H9 (cell line): ENCODE data around the gene CDYL2. TPM values are rescaled to one million over a fixed set of nuclear protein-coding genes. Genes with fewer than 3 reads are reported as not detected.

Experiments
- DNase-seq: peaks from one replicate; pipeline ENCODE4 v3.0.0-alpha.2; 2017
- H2AFZ ChIP-seq: one replicate; pipeline ENCODE4 v1.6.1; 2013; ENCODE audit warnings: mild to moderate bottlenecking, low read length, control low read depth, moderate library complexity
- H2AK5ac ChIP-seq: 2 replicates; pipeline ENCODE4 v1.6.1; 2013; ENCODE audit warnings: low read length, control low read depth, mixed read lengths; ENCODE audit not compliant: insufficient read length
- H2BK120ac ChIP-seq: one replicate; pipeline ENCODE4 v1.6.1; 2013; ENCODE audit warnings: low read depth, mild to moderate bottlenecking, low read length, control low read depth, inconsistent platforms; ENCODE audit not compliant: poor library complexity, severe bottlenecking
- H2BK12ac ChIP-seq: 2 replicates; pipeline ENCODE4 v1.6.1; 2013; ENCODE audit warnings: low read length, control low read depth, mixed read lengths, low read depth; ENCODE audit not compliant: insufficient read length
- H2BK15ac ChIP-seq: 2 replicates; pipeline ENCODE4 v1.6.1; 2013; ENCODE audit warnings: low read depth, low read length, control low read depth
- H2BK20ac ChIP-seq: one replicate; pipeline ENCODE4 v1.6.1; 2013; ENCODE audit warnings: low read depth, mild to moderate bottlenecking, low read length, control low read depth, inconsistent platforms; ENCODE audit not compliant: poor library complexity, severe bottlenecking
- H2BK5ac ChIP-seq: 2 replicates; pipeline ENCODE4 v1.6.1; 2013; ENCODE audit warnings: low read length, control low read depth, mixed read lengths; ENCODE audit not compliant: insufficient read length
- H3K14ac ChIP-seq: 2 replicates; pipeline ENCODE4 v1.6.1; 2013; ENCODE audit warnings: low read length, control low read depth; ENCODE audit not compliant: insufficient read depth
- H3K18ac ChIP-seq: 2 replicates; pipeline ENCODE4 v1.6.1; 2013; ENCODE audit warnings: low read depth, mild to moderate bottlenecking, mixed read lengths, low read length, control low read depth; ENCODE audit not compliant: insufficient read length
- H3K23ac ChIP-seq: 2 replicates; pipeline ENCODE4 v1.6.1; 2013; ENCODE audit warnings: low read length, control low read depth, mixed read lengths, low read depth; ENCODE audit not compliant: insufficient read length
- H3K23me2 ChIP-seq: 2 replicates; pipeline ENCODE4 v1.6.1; 2013; ENCODE audit warnings: low read depth, mild to moderate bottlenecking, mixed read lengths, low read length, control low read depth; ENCODE audit not compliant: insufficient read length, poor library complexity, severe bottlenecking
- H3K27ac ChIP-seq: 2 replicates; pipeline ENCODE4 v1.5.1; 2013; ENCODE audit warnings: low read length, control low read depth, mixed read lengths, low read depth; ENCODE audit not compliant: insufficient read length
- H3K27me3 ChIP-seq: 2 replicates; pipeline ENCODE4 v1.6.1; 2013; ENCODE audit warnings: low read length, control low read depth, inconsistent platforms; ENCODE audit not compliant: insufficient read depth
- H3K4ac ChIP-seq: 2 replicates; pipeline ENCODE4 v1.6.1; 2013; ENCODE audit warnings: low read depth, mild to moderate bottlenecking, control low read depth, inconsistent platforms, low read length, moderate library complexity
- H3K4me1 ChIP-seq: 2 replicates; pipeline ENCODE4 v1.6.1; 2013; ENCODE audit warnings: low read length, control low read depth, inconsistent platforms; ENCODE audit not compliant: insufficient read depth
- H3K4me2 ChIP-seq: 2 replicates; pipeline ENCODE4 v1.6.1; 2013; ENCODE audit warnings: low read length, control low read depth, mixed read lengths; ENCODE audit not compliant: insufficient read length, insufficient read depth
- H3K56ac ChIP-seq: 2 replicates; pipeline ENCODE4 v1.6.1; 2013; ENCODE audit warnings: low read depth, mild to moderate bottlenecking, mixed read lengths, low read length, control low read depth; ENCODE audit not compliant: insufficient read length
- H3K79me1 ChIP-seq: 2 replicates; pipeline ENCODE4 v1.6.1; 2013; ENCODE audit warnings: low read depth, mild to moderate bottlenecking, moderate library complexity, low read length, control low read depth, inconsistent platforms; ENCODE audit not compliant: insufficient read depth, poor library complexity, severe bottlenecking
- H3K79me2 ChIP-seq: 2 replicates; pipeline ENCODE4 v1.6.1; 2013; ENCODE audit warnings: low read length, control low read depth, inconsistent platforms; ENCODE audit not compliant: insufficient read depth
- H3K9ac ChIP-seq: 2 replicates; pipeline ENCODE4 v1.6.1; 2013; ENCODE audit warnings: low read length, control low read depth, mixed read lengths; ENCODE audit not compliant: insufficient read length; ENCODE audit errors: extremely low read depth
- H3K9me3 ChIP-seq: one replicate; pipeline ENCODE4 v1.6.1; 2013; ENCODE audit warnings: low read depth, low read length, inconsistent platforms; ENCODE audit not compliant: control insufficient read depth
- H3T11ph ChIP-seq: one replicate; pipeline ENCODE4 v1.6.1; 2013; ENCODE audit warnings: mild to moderate bottlenecking, low read length, control low read depth, inconsistent platforms
- H4K20me1 ChIP-seq: one replicate; pipeline ENCODE4 v1.6.1; 2013; ENCODE audit not compliant: control insufficient read depth, insufficient read length, insufficient read depth
- H4K5ac ChIP-seq: 2 replicates; pipeline ENCODE4 v1.6.1; 2013; ENCODE audit warnings: low read depth, mild to moderate bottlenecking, mixed read lengths, low read length, control low read depth; ENCODE audit not compliant: insufficient read length
- H4K8ac ChIP-seq: replicated peaks from 2 replicates; pipeline ENCODE4 v1.6.1; 2013; ENCODE audit warnings: low read length, control low read depth, mixed read lengths, low read depth; ENCODE audit not compliant: insufficient read length
- H4K91ac ChIP-seq: 2 replicates; pipeline ENCODE4 v1.6.1; 2013; ENCODE audit warnings: low read depth, mild to moderate bottlenecking, moderate library complexity, mixed read lengths, low read length, control low read depth; ENCODE audit not compliant: insufficient read length
- H3K27ac Mint-ChIP-seq, 3 experiments: 2 replicates in 2 of 3; 3 replicates in 1 of 3; pipeline ENCODE4 v1.8.0; 2020 to 2021; ENCODE audit warnings: mixed read lengths in 3 of 3, mild to moderate bottlenecking in 1 of 3, moderate library complexity in 1 of 3
- H3K27me3 Mint-ChIP-seq: 2 replicates; pipeline ENCODE4 v1.8.0; 2021; ENCODE audit warnings: low read depth, mild to moderate bottlenecking, moderate library complexity, mixed read lengths
- H3K36me3 Mint-ChIP-seq, 3 experiments: 2 replicates in 2 of 3; 3 replicates in 1 of 3; pipeline ENCODE4 v1.8.0; 2020 to 2021; ENCODE audit warnings: low read depth in 3 of 3, mixed read lengths in 3 of 3; ENCODE audit not compliant: insufficient read depth in 1 of 3
- H3K4me1 Mint-ChIP-seq, 2 experiments: 2 replicates each; pipeline ENCODE4 v1.8.0; 2020; ENCODE audit warnings: mixed read lengths in 2 of 2
- H3K4me3 Mint-ChIP-seq, 2 experiments: 2 replicates in 1 of 2; 3 replicates in 1 of 2; pipeline ENCODE4 v1.8.0; 2020 to 2021; ENCODE audit warnings: mild to moderate bottlenecking in 2 of 2, mixed read lengths in 2 of 2, moderate library complexity in 1 of 2
- H3K9me3 Mint-ChIP-seq, 2 experiments: 2 replicates in 1 of 2; 3 replicates in 1 of 2; pipeline ENCODE4 v1.8.0; 2020; ENCODE audit warnings: mild to moderate bottlenecking in 2 of 2, mixed read lengths in 2 of 2, moderate library complexity in 1 of 2
- WGBS: extraction: QIAGEN DNeasy Blood & Tissue Kit; methylation state at CpG from one replicate; pipeline ENCODE4 v1.1.7; 2013; ENCODE audit warnings: missing lambda C conversion rate, low lambda C conversion rate, mixed read lengths; ENCODE audit not compliant: insufficient read length; ENCODE audit errors: extremely low coverage; 5-methylcytosine and 5-hydroxymethylcytosine counted together
- total RNA-seq: library from RNA; stranded (reverse); gene quantifications from 2 replicates; pipeline ENCODE4 v1.2.1, GENCODE V29; 2021
- TF ChIP-seq, protein P1 (sequence below): fragments of 200-600 bp; sonication (generic); conservative IDR thresholded peaks from 3 replicates; pipeline ENCODE4 v1.8.0; 2021; ENCODE audit warnings: antibody characterized with exemption, mild to moderate bottlenecking

The CDYL2 gene
- total RNA-seq, 1 experiment from 2014 or later: 4.2 TPM

DNA sequence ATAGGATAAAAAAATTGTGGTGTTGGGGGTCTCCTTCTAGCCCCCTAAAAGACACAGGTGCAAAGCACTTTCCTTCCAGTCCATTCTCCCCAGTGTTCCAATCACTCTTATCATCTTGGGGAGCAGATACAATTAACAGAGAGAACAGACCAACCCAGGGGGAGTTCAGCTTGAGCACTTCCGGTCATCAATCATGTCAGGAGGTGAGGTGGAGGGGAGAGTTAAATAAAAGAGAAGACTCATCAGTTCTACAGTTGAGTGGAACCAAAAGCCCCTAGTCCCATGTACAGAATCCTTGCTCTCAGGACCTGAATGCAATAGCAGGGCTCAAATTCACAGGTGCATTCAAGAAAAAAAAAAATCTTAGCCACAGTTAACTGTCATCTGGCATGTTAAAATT lies 141.3 kb downstream of the CDYL2 start:
- H3K18ac ChIP-seq: no peak overlapping the region
- no peak overlapping the region for H3K56ac ChIP-seq

More for the DNA sequence above, 141.3 kb downstream of the CDYL2 start:
- Histone ChIP-seq H3K14ac (no peak overlapping the region), H2BK5ac (no peak overlapping the region), H2BK20ac (no peak overlapping the region), H4K8ac (no peak overlapping the region), H4K91ac (no peak overlapping the region), H3K4me1 (peaks cover 7% of the 10 kb centered on the region; the same call in 1 of the 2 replicates), H3K27ac (no peak overlapping the region), H2AK5ac (no peak overlapping the region), H3T11ph (no peak overlapping the region), H3K79me1 (no peaks in the 10 kb centered on the region), H4K5ac (no peak overlapping the region), H4K20me1 (no peaks in the 10 kb centered on the region), H2AFZ (no peak overlapping the region), H3K9me3 (no peaks in the 10 kb centered on the region), H3K9ac (no peak overlapping the region), H2BK12ac (no peak overlapping the region), H2BK15ac (no peak overlapping the region), H3K23ac (no peak overlapping the region), H3K27me3 (no peaks in the 10 kb centered on the region), H3K79me2 (no peaks in the 10 kb centered on the region), H3K4ac (no peak overlapping the region), H3K4me2 (no peak overlapping the region), H3K23me2 (no peaks in the 10 kb centered on the region), H2BK120ac (no peak overlapping the region)
- TF ChIP-seq, protein P1, sequence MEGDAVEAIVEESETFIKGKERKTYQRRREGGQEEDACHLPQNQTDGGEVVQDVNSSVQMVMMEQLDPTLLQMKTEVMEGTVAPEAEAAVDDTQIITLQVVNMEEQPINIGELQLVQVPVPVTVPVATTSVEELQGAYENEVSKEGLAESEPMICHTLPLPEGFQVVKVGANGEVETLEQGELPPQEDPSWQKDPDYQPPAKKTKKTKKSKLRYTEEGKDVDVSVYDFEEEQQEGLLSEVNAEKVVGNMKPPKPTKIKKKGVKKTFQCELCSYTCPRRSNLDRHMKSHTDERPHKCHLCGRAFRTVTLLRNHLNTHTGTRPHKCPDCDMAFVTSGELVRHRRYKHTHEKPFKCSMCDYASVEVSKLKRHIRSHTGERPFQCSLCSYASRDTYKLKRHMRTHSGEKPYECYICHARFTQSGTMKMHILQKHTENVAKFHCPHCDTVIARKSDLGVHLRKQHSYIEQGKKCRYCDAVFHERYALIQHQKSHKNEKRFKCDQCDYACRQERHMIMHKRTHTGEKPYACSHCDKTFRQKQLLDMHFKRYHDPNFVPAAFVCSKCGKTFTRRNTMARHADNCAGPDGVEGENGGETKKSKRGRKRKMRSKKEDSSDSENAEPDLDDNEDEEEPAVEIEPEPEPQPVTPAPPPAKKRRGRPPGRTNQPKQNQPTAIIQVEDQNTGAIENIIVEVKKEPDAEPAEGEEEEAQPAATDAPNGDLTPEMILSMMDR: no peak
- Mint-ChIP-seq H3K27me3 (peaks cover 39% of the 10 kb centered on the region), H3K9me3 (peaks cover 10 to 12% of the 10 kb centered on the region in 2 experiments; a peak in 4 of 5 replicates), H3K36me3 (peaks cover 0 to 5% (median 0%) of the 10 kb centered on the region in 3 experiments; a peak in 1 of 7 replicates), H3K27ac (no peak overlapping the region), H3K4me1 (peaks cover 18 to 22% of the 10 kb centered on the region in 2 experiments), H3K4me3 (no peak overlapping the region)
- DNase-seq: no peak
- WGBS: no CpG with 5 or more reads among the region's 1 CpG
